Endothelial cell of umbilical vein (primary cell): ENCODE results near the gene AP5S1. TPM values are rescaled to one million over a fixed set of nuclear protein-coding genes. Genes with fewer than 3 reads are reported as not detected.

ENCODE experiments used
- BruUV-seq: library from RNA; stranded (reverse); fragments of 400-500 nt; replicated peaks from 2 replicates; lab custom pipeline; 2021; lab: Mats Ljungman, UMichigan
- CTCF ChIA-PET: fragments of 300-600, 350-600 bp; sonication (Branson Sonifier 250); formaldehyde crosslinking; loops from one replicate; lab custom pipeline; 2021; ENCODE audit warnings: antibody characterized with exemption, inconsistent platforms; lab: Charles Lee
- POLR2A ChIA-PET: fragments of 300-600, 350-600 bp; sonication (Branson Sonifier 250); formaldehyde crosslinking; loops from one replicate; lab custom pipeline; 2021; ENCODE audit warnings: antibody characterized with exemption, inconsistent platforms; lab: Charles Lee
- DNase-seq: peaks from one replicate; pipeline ENCODE4 v3.0.0-alpha.2; 2011; ENCODE audit warnings: low read depth, low spot score
- FAIRE-seq: peaks from 2 replicates; lab custom pipeline; 2011; peaks lifted over from hg19 to GRCh38; lab: Jason Lieb, UNC
- H2AFZ ChIP-seq: 2 replicates; pipeline ENCODE4 v1.6.0; 2012; ENCODE audit warnings: low read depth, low read length, control low read depth, inconsistent platforms
- H3K27ac ChIP-seq: 2 replicates; pipeline ENCODE4 v1.5.1; 2011; ENCODE audit warnings: low read depth, mild to moderate bottlenecking, control low read depth, low read length, moderate library complexity; ENCODE audit not compliant: insufficient read depth
- H3K27me3 ChIP-seq, 2 experiments: 2 replicates each; pipeline versions ENCODE4 v1.6.0 to v1.6.1; 2011; ENCODE audit warnings: low read length in 2 of 2, mixed read lengths in 1 of 2; ENCODE audit not compliant: control insufficient read depth in 2 of 2, insufficient read depth in 2 of 2
- H3K36me3 ChIP-seq, 2 experiments: 2 replicates in 1 of 2; 3 replicates in 1 of 2; pipeline ENCODE4 v1.5.1; 2011; ENCODE audit warnings: low read length in 2 of 2, mild to moderate bottlenecking in 1 of 2, moderate library complexity in 1 of 2; ENCODE audit not compliant: control insufficient read depth in 2 of 2, insufficient read depth in 2 of 2; ENCODE audit errors: extremely low read depth in 1 of 2
- H3K4me1 ChIP-seq: 3 replicates; pipeline ENCODE4 v1.5.1; 2011; ENCODE audit warnings: mild to moderate bottlenecking, low read length; ENCODE audit not compliant: control insufficient read depth, insufficient read depth; ENCODE audit errors: extremely low read depth
- H3K4me2 ChIP-seq: 2 replicates; pipeline ENCODE4 v1.6.1; 2011; ENCODE audit warnings: low read length, control low read depth, mixed read lengths; ENCODE audit not compliant: insufficient read depth
- H3K4me3 ChIP-seq, 3 experiments: fragments of 200-600 bp in 1 of 3; sonication (generic), shearing (Covaris generic) in 1 of 3; replicated peaks in 1 of 3; 2 replicates each; pipeline ENCODE4 v1.5.1; 2011 to 2016; ENCODE audit warnings: control low read depth in 3 of 3, low read length in 3 of 3, mild to moderate bottlenecking in 2 of 3, inconsistent platforms in 1 of 3, low read depth in 1 of 3, moderate library complexity in 1 of 3; ENCODE audit not compliant: insufficient read depth in 1 of 3
- H3K79me2 ChIP-seq: 2 replicates; pipeline ENCODE4 v1.6.0; 2012; ENCODE audit warnings: low read length, inconsistent platforms; ENCODE audit not compliant: control insufficient read depth, insufficient read depth
- H3K9ac ChIP-seq: replicated peaks from 2 replicates; pipeline ENCODE3; 2011; ENCODE audit warnings: low read length, control low read depth; ENCODE audit not compliant: insufficient read depth; ENCODE audit errors: extremely low read depth
- H3K9me1 ChIP-seq: replicated peaks from 3 replicates; pipeline ENCODE4 v1.6.0; 2011; ENCODE audit warnings: mild to moderate bottlenecking, low read length; ENCODE audit not compliant: control insufficient read depth, insufficient read depth; ENCODE audit errors: extremely low read depth
- H3K9me3 ChIP-seq: replicated peaks from 2 replicates; pipeline ENCODE4 v1.5.1; 2012; ENCODE audit warnings: low read length, inconsistent platforms; ENCODE audit not compliant: control insufficient read depth, insufficient read depth
- H4K20me1 ChIP-seq: replicated peaks from 2 replicates; pipeline ENCODE3; 2011; ENCODE audit warnings: mild to moderate bottlenecking, low read length; ENCODE audit not compliant: control insufficient read depth, insufficient read depth; ENCODE audit errors: extremely low read depth
- EZH2 ChIP-seq: IDR thresholded peaks from 2 replicates; pipeline ENCODE4 v1.6.1; 2012; ENCODE audit warnings: borderline replicate concordance, low read depth, mild to moderate bottlenecking, moderate library complexity, low read length, inconsistent platforms; ENCODE audit not compliant: severe bottlenecking
- FOS ChIP-seq: IDR thresholded peaks from 2 replicates; pipeline ENCODE4 v1.6.1; 2011; ENCODE audit warnings: mild to moderate bottlenecking, low read length, moderate library complexity, borderline replicate concordance; ENCODE audit not compliant: insufficient read depth
- GATA2 ChIP-seq: IDR thresholded peaks from 2 replicates; pipeline ENCODE4 v1.7.0; 2011; ENCODE audit warnings: low read depth, mild to moderate bottlenecking, moderate library complexity, mixed read lengths, low read length; ENCODE audit not compliant: insufficient read length, insufficient read depth
- JUN ChIP-seq: IDR thresholded peaks from 2 replicates; pipeline ENCODE4 v1.6.1; 2011; ENCODE audit warnings: borderline replicate concordance, low read depth; ENCODE audit not compliant: insufficient read length, insufficient read depth
- MAX ChIP-seq: IDR thresholded peaks from 2 replicates; pipeline ENCODE4 v1.6.1; 2011; ENCODE audit not compliant: insufficient read depth, insufficient read length
- MYC ChIP-seq: IDR thresholded peaks from one replicate; pipeline ENCODE4 v1.6.1; 2011; ENCODE audit warnings: mild to moderate bottlenecking, low read depth, low read length
- POLR2A ChIP-seq: IDR thresholded peaks from 2 replicates; pipeline ENCODE4 v1.6.1; 2012; ENCODE audit warnings: low read depth, mild to moderate bottlenecking, control low read depth, low read length
- POLR2AphosphoS5 ChIP-seq: IDR thresholded peaks from 2 replicates; pipeline ENCODE4 v1.6.1; 2012; ENCODE audit warnings: low read depth, mild to moderate bottlenecking, control low read depth, low read length, moderate library complexity; ENCODE audit not compliant: insufficient read depth
- dilution Hi-C: fragments of 300-500 bp; cut with MboI; formaldehyde crosslinking; loops from one replicate; pipeline ENCODE4 v1.15.0; 2019; ENCODE audit warnings: low sequenced_read_pairs; ENCODE audit not compliant: extremely low pct_ligation_motif_present
- intact Hi-C: fragments of 100-400 bp; cut with micrococcal nuclease; formaldehyde crosslinking; loops from one replicate; pipeline ENCODE4 v1.10.0; 2022
- polyA plus RNA-seq, 4 experiments: library from polyadenylated mRNA; depleted of rRNA in 3 of 4; stranded (reverse) in 3 of 4; unstranded in 1 of 4; fragments of >200 nt; gene quantifications; 2 replicates each; pipeline versions ENCODE4 v1.2.1 to v1.2.3, GENCODE V29; 2011 to 2012; ENCODE audit warnings: missing spikeins in 1 of 4
- total RNA-seq: library from RNA; stranded (reverse); gene quantifications from 2 replicates; pipeline ENCODE4 v1.2.3, GENCODE V29; 2021
- TF ChIP-seq, protein P1 (sequence below), 2 donors: IDR thresholded peaks; 1 replicate in 1 of 2; 2 replicates in 1 of 2; pipeline ENCODE4 v1.5.1; 2011; ENCODE audit warnings: low read length in 2 of 2, mild to moderate bottlenecking in 2 of 2, moderate library complexity in 2 of 2, control low read depth in 1 of 2, inconsistent platforms in 1 of 2, low read depth in 1 of 2; ENCODE audit not compliant: insufficient read depth in 1 of 2; ENCODE audit errors: extremely low read depth in 1 of 2

AP5S1 gene
- total and polyA plus RNA-seq, 2 donors (not counting 3 experiments of a cell fraction or from before 2014, with no cell fraction given) = 15.7 to 22.0 TPM

DNA sequence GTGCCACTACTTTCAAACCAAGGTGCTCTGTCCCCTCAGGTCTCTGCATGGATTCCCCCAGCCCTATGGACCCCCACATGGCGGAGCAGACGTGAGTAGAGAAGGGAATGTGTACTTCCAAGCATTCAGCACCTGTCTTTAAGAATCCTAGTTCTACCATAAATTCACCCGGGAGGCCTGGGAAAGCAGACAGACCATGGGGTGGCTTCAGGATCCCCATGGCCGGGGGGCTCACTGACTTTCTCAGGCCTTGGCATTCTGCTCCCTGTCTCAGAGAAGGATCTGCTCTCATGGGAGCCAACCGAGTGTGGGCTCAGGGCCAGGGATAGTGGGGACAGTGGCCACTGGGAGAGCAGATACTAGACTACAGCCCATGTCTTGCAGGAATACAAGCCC is 22.0 kb upstream of the AP5S1 start:
- Histone ChIP-seq H4K20me1 (no peaks in the 10 kb centered on the region), H3K4me2 (no peak overlapping the region), H3K9me1 (no peaks in the 10 kb centered on the region), H3K27me3 (no peaks in the 10 kb centered on the region), H2AFZ (no peak overlapping the region), H3K4me3 (no peak overlapping the region), H3K36me3 (peaks cover 0 to 19% of the 10 kb centered on the region in 2 experiments), H3K9ac (no peak overlapping the region), H3K9me3 (no peaks in the 10 kb centered on the region), H3K79me2 (peaks cover 25% of the 10 kb centered on the region), H3K27ac (no peak overlapping the region), H3K4me1 (peaks cover 20% of the 10 kb centered on the region)
- CTCF ChIA-PET = no interaction called here
- TF ChIP-seq JUN (no peak), POLR2A (no peak), GATA2 (no peak), MAX (no peak), EZH2 (no peak), POLR2AphosphoS5 (no peak), FOS (no peak), MYC (no peak)
- TF ChIP-seq, protein P1, sequence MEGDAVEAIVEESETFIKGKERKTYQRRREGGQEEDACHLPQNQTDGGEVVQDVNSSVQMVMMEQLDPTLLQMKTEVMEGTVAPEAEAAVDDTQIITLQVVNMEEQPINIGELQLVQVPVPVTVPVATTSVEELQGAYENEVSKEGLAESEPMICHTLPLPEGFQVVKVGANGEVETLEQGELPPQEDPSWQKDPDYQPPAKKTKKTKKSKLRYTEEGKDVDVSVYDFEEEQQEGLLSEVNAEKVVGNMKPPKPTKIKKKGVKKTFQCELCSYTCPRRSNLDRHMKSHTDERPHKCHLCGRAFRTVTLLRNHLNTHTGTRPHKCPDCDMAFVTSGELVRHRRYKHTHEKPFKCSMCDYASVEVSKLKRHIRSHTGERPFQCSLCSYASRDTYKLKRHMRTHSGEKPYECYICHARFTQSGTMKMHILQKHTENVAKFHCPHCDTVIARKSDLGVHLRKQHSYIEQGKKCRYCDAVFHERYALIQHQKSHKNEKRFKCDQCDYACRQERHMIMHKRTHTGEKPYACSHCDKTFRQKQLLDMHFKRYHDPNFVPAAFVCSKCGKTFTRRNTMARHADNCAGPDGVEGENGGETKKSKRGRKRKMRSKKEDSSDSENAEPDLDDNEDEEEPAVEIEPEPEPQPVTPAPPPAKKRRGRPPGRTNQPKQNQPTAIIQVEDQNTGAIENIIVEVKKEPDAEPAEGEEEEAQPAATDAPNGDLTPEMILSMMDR (IDR thresholded peaks at IDR 0.05; ENCODE audit: extremely low read depth in 1 of 2, insufficient read depth in 1 of 2, low read depth in 1 of 2, low read length in 2 of 2) = no peak
- no TSS peak for BruUV-seq
- intact Hi-C loops (no loop called here), dilution Hi-C loops (no loop called here)
- FAIRE-seq = no peak
- no peak for DNase-seq
- POLR2A ChIA-PET = no interaction called here
